GM19023 (cell line): Measurements from ENCODE around the gene KCTD17.

ENCODE experiments used
- ATAC-seq: cut with Tn5 transposase; IDR thresholded peaks from one replicate; pipeline ENCODE4 v1.9.1; 2021; ENCODE audit warnings: mild to moderate bottlenecking, moderate library complexity; ENCODE audit not compliant: unreplicated experiment

KCTD17 gene

DNA sequence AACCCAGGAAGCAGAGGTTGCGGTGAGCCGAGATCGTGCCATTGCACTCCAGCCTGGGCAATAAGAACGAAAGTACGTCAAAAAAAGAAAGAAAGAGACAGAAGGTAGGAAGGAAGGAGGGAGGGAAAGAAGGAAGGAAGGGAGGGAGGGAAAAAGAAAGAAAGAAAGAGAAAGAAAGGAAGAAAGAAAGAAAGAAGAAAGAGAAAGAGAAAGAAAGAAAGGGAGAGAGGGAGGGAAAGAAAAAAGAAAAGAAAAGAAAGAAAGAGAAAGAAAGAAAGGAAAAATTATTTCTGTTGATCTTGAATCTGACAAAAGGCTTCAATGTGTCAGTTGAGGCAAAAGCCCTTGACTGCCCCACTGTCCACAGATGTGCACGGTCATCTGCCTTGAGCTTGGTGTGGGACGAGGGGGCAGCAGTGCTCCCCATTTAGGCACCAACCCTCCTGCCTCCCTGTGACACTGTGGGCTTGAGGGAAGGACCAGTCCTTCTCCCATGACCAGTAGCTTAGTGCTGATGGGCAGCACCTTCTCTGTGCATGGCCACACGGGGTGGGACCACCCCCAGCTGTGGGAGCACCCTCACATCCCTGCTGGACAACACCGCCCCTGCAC lies 24.4 kb downstream of the KCTD17 start:
- ATAC-seq = no peak

DNA sequence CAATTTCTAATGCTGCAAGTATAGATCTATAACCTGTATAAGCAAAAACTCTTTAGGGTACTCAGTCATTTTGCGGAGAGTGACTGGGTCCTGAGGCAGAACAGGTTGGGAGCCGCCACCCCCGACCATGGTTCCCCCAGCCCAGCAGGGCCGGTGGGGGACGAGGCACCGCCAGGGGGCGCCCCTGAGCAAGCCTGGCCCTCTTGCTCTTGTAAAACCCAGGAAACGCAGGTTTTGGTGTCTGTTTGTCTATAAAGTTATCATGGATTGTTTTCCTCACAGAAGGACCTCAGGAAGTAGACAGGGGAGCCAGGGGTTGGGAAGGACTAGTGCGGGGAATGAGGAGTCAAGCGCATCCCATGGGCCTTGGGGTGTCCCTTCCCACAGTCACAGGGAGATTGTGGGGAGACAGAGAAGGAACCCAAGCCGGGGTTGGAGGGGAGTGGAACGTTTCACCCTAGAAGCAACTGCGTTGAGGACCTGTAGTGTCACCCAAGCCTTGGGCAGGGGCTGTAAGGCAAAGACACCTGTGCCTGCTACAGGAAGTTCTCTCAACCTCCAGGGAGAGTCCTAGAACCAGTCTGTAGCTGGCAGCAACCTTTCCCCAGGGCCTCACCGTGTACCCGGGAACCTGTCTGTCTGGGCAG lies 26.4 kb downstream of the KCTD17 start:
- no peak for ATAC-seq

DNA sequence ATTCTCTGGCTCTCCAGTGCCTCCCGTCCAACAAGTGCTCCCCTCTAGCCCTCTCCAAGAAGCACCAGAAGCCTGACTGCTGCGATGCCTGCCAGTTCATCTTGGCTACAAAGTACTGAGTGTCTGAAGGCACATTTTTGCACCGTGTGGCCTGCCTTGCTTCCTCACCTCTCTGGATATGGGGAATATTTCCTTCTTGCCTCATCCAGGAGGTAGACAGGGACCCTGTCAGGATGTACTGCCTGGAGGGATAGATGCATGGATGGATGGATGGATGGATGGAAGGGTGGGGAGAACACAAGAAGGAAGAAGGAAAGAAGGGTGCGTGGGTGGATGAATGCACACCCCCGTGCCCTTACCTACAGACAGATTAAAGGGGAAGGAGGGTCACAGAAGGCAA lies 27.6 kb downstream of the KCTD17 start:
- ATAC-seq = no peak

DNA sequence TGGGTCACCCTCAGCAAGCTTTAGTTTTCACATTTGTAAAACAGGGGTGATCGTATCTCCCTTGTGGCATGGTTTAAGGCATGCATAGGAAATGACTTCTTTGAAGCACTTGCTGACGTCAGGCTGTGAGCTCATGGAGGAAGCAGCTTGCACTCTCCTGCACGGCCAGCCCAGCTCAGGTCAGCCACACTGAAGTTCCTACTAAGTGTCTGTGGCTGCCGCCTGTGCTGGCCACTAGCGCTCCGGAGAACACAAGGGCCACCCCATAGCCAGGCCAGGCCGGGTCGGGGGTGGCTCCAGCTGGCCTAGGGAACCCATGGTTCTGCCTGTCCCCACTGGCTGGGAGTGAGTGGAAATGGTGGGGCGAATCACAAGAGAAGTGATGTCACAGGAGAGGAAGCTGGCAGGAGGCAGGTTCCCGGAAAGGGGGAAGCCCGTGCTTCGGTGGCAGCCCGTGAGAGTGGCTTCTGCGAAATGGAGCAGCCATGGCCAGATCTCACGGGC lies 28.2 kb downstream of the KCTD17 start:
- no peak for ATAC-seq

DNA sequence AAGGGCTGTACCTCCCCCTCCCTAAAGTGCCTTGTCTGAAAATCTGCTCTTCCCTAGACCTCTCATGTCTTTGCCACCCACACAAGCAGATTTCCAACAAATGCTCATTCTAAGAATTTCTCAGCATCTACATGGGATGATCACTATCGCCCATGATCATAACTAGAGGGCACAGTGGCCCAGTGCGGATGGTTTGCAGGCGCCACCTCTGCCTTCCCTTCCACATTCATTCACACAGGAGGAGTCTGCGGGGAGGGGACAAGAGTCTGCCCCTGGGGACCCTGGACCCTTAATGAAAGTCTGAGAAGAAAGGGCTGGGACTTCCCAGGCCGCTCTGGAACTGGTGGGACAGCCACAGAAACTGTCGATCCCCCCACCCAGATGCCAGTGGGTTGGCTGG lies 28.9 kb downstream of the KCTD17 start:
- ATAC-seq = no peak

DNA sequence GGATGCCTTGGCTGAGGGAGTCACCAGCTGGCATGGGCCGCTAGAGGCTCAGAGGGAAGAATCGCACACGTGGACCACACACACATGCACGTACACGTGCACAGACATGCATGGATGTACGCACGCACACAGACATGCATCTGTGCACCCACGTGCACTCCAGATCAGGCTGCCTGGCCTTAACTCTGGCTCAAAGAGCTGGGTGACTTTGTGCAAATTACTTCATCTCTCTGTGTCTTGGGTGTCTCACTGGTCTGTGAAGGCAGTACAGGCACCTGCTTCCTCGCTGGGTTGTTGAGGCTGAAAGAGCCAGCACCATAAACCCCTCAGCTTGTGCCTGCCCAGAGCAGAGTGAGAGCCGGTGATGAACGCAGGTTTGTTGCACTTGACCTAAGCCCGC lies 29.3 kb downstream of the KCTD17 start:
- no peak for ATAC-seq

DNA sequence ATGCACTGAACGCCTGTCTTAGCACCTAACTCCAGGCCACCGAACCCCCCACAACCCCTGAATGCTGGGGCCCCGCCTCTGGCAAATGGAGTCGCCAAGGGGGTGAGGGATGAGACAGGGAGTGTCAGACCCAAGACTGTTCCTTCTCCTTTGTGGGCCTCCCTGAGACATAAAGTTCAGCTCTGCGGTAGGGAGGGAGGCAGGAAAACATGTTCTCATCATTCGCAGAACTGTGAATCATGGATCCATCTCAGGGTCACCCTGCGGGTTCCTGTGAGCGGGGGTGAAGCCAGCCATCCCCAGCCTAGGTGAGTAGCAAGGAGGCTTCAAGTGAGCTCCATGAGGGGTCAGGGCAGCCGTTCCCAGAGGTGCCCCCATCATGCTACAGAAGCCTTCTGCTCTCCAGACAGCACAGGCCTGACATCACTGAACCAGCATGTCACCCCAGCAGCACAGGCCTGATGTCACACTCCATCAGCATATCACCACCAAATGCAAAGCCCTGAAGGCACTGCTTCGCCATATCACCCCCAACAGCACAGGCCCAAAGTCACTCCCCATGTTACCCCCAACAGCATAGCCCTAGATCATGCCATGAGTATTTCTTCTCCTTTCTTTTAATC lies 30.8 kb downstream of the KCTD17 start:
- no peak for ATAC-seq

DNA sequence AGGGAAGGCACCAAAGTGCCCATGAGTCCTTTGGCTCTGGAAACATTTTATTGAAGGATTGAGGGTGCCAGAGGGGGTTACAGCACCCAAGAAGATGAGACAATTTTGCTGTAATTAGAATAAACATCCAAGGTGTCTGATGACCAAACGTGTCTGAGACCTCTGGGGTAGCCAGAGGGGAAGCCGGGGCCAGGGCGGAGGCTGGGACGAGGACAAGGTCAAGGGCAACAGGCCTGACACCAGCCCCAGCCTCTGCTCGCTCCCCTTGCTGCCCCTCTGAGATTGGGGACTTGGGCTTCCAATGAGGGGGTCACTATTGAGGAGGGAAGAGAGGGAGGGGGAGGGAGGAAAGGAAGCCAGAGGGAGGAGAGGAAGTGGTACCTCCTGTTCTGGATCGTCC lies 32.4 kb downstream of the KCTD17 start:
- no peak for ATAC-seq

DNA sequence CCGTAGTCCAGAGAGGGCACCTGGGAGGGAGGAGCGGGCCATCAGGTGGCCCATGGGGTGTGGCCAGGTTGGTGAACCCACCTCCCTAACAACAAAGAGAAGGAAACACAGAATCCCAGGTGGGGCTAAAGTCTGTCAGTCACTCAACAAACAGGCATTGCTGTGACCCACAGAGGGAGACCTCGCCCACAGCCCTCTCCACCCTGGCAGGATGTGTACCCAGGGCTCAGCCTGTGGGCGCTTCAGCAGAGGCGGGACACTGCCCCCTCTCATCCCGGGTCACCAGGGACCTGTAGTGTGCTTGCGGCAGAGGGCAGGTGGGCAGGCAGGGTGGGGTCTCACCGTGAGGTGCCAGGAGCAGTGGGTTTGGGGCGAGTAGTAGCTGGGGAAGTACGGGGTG lies 32.8 kb downstream of the KCTD17 start:
- ATAC-seq = no peak

DNA sequence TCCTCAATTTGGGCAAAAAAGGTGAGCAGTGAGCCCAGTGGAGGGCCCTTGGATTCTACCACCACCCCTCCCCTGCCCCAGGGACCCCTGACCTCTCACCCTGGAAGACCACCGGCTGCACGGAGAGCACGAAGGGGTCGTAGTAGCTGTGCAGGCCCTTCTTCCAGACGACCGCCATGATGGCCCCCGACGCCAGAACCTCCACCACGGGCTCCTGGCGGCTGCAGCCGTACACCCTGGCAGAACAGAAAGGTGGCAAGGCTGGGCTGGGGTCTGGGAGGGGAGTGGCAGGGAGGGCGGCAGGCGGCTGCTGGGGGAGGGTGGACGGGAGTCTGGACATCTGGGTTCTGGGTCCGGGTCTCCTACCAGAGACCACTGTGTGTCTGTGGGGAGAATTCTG lies 34.6 kb downstream of the KCTD17 start:
- no peak for ATAC-seq

DNA sequence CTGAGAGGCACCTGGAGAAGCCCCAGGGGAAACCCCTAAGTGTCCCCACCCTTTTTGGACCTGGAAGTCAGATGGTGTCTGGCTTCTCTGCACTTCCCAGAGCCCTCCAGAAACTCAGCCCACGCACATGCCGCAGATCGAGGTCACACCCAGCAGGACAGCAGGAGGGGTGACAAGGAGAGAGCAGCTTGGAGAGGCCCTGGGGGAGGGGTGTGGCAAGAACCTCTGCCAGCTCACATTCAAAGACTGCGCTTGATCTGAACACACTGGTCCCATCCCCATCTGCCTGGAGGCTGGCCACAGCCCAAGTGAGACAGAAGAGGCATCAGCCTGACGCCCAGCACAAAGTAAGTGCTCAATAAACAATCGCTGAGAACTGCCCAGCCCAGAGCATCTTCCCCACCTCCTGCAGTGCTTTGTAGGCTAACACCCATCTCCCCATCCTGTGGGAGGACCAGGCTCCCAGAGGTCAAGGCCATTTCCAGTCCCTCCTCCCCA lies 36.6 kb downstream of the KCTD17 start:
- no peak for ATAC-seq

DNA sequence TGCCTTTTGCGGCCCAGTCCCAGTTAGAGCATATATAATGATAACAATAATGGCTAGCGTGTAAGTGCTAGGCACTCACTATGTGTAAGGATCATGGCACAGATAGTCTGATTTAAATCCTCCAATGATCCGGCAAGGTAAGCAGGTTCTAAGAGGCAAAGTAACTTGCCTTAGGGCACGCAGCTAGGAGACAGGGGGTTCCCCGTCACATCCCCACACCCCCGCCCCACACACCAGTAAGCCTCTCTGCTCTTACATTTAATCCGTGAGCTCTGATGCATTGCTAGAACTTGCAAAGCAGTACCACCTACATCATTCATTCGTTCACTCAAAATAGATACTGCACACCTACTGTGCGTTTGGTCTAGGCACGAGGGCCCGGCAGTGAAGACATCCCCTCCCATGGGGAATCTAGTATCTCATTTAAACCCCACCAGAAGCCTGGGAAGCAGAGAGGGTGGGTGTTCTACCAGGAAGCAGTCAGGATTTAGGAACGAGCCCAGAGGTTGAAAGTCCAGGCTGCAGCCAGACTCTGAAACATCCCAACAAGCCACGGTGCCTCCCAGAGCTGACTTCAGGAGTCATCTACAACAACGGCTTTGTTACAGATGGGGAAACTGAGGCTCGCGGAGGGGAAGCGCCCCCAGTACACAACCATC lies 37.3 kb downstream of the KCTD17 start:
- ATAC-seq = no peak

DNA sequence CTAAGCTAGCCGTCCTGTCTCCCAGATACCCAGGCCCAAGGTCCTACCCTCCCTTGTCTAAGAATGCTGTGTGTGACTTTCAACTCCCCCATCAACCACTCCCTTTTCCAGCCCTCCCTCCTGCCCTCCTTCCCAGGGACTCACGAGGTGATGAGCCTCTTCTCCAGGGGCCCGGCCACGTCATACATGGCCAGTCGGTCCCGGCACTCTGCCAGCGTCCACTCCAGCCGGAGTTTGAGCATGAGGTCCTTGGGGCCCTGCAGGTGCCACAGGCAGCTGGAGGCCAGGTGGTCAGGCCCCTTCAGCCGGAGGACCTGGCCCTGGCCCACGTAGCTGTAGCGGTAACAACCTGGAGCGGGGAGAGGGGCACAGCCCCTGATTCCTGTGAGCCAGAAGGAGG lies 37.9 kb downstream of the KCTD17 start:
- no peak for ATAC-seq

DNA sequence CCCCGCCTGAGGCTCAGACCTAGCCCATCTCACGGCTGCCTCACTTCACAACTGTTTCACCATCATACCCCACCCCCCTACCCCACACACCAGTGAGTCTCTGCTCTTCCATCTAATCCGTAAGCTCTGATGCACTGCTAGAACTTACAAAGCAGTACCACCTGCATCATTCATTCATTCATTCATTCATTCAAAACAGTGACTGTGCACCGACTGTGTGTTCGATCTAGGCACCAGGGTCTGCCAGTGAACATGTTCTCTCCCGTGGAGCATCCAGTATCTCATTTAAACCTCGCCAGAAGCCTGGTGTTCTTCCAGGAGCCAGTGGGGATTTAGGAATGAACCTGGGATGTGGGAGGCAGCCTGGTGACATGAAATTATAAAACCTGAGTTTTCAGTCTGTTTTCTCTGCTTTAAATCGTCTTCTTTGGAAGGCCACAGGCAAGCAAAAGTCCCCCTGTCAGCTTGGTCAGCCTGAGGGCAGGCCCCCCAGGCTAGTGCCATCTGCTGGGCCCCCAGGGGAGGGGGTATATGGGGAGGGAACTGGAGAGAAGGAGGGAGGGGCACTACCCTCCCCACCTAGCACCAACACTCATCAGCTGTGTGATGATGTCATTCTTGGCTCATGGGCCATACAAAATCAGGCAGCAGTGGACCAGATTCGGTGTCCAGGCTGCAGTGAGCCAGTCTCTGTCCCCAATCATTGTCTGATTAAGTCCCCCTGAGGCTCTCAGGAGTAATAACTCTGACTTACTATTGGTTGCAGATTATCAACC lies 39.6 kb downstream of the KCTD17 start:
- ATAC-seq = no peak

DNA sequence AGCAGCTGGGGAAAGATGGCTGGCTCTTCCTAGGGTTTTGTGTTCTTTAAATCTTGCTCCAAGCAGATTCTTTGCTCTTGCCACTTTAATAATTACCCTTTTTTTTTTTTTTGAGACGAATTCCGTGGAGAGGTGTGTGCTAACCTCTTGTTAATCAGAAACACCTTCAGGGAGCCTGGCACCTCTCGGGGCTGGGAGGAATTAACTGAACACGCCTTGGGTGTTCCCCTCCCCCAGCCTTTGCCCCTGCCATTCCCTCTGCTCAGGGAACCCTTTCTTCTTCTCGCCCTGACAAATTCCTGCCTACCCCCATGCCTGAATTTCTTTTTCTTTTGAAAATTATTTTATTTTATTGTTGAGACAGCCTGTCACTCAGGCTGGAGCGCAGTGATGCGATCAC lies 40.5 kb downstream of the KCTD17 start:
- ATAC-seq = no peak

DNA sequence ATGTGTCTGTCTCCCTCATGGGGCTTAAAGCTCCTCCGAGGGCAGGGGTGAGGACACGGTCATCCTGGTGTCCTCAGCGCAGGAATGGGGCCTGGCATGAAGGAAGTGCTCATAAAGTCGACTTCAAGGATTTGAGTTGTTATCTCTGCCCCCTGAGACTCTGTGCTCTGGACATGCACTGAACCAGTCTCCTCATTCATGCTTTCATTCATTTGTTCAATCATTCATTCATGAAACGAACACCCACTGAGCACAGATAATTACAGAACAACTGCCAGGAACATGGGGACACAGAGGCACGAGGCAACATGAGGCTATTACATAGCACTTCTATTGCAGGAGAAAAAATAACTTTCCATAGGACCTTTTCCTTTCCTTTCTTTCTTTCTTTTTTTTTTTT lies 41.5 kb downstream of the KCTD17 start:
- no peak for ATAC-seq

DNA sequence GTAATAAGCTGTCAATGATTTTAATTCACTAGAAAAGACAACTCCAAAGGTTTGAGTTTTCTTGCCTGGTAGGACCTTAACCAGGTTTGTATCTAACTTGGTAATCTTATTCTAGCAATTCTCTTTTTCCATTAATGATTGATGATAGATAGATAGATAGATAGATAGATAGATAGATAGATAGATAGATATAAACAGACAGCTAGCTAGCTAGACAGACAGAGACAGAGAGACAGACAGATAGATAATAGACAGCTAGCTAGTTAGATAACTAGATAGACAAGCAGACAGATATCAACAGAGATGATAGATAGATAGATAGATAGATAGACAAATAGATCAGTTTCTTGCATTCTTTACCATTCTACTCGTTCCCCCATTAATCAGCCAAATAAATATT lies 42.7 kb downstream of the KCTD17 start:
- ATAC-seq = no peak

DNA sequence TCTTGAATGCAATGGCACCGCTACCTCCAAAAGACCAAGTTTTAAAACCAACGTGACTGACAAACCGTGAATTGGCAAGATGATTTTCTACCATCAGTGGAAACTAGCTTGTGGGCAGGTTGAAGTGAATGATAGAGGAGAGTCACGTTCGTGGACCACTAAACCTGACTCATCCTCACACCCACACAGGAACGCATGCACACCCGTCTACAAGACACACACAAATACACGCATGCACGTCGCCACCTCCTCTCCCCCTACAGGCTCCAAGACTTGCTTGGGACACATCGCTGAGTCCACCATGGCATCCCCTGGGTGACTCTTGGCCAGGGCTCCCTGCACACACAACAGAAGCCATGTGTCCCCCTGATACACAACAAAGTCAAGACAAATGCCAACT lies 43.6 kb downstream of the KCTD17 start:
- ATAC-seq = no peak

DNA sequence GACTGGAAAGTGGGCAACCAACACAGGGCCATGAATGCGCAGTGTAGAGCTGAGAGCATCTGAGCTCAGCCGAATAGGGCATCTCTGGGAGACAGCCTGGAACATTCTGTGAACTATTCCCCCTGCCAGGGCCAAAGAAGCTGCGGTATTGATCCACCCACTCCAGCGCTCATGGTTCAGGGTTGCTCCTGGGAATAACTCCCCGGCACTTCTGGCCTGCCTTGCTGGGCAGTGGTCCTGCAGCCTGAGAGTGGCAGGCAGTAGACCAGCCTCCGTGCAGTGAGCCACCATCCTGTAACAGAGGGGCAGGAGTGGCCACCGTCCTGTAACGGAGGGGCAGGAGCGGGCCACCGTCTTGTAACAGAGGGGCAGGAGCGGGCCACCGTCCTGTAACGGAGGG lies 45.8 kb downstream of the KCTD17 start:
- no peak for ATAC-seq

DNA sequence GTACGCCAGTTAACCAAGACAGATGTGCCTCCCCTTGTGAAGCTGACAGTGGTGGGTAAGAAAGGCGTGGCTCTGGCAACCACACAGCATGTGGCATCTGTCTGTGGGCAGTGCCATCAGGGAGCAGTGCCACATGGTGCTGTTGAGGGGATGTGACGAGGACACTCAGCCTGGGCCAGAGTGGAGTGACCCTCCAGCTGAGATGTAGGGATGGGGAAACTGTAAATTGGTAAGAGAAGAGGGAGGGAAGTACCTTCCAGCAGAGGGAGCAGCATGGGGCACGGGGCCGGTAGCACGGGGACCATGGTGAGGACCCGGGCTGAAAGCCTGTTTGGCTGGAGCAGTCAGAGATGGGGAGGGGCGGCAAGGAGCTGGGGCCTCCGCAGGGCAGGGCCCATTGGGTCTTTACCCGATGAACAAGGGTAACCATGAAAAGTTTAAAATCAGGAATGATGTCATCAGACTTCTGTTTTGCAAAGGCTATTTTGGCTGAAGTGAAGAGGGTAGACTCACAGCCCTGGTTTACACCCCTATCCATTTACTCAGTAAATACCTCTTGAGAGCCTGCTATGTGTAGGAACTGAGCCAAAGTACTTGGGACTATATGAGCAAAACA lies 47.5 kb downstream of the KCTD17 start:
- ATAC-seq = no peak
